ENCODE data around the gene EHBP1.
A peak's percentile ranks its signal among the peaks of the same experiment; 100 is the strongest.

Gene EHBP1

DNA sequence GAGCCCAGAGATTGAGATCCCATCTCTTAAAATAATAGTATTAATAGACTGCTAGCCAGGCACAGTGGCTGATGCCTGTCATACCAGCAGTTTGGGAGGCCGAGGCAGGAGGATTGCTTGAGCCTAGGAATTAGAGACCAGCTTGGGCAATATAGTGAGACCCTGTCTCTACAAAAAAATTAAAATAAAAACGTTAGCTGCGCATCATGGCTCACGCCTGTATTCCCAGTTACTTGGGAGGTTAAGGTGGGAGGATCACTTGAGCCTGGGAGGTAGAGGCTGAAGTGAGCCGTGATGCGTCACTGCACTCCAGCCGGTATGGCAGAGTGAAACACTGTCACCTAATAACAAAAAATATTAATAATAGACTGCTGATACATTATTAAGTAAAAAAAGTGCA is 178.1 kb downstream of the EHBP1 start:
- DNase-seq (ENCODE audit: low read depth in 2 of 2) = no peak

DNA sequence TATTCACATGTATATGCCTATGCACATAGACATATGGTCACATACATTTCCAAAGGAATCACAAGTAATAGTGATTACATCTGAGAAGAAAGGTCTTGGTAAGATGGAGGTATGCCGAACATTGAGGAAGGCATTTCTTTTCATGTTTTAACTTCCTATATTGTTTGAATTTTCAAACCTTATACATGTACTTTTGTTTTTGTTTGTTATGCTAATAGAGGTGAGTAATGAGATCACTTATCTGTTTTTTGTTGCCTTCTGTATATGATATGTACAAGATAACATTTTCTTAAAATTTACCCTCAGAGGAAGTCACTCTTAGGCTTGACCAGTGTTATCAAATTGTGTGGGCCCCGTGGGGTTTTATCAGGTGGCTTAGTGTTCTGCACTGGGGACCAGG is 178.6 kb downstream of the EHBP1 start:
- no peak for DNase-seq (ENCODE audit: low read depth in 2 of 2)

DNA sequence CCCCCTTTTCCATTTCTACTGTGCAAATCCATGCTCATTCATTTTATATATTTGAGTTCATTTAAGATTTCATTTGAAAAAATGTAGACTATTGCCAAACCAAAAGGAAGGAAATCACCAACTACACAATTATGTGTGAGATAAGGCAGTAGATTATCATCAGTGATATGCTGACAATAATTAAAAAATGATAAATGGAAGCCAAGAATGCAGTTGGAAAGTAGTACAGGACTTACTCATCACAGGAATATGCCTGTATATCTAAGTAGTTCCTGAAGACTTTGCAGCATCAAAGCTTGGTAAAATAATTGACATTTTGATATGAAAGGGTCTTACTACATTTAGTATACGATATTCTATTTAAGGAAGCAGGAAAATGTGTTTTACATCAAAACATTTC is 179.0 kb downstream of the EHBP1 start:
- DNase-seq (ENCODE audit: low read depth in 2 of 2) = peak; percentile 14 to 16

DNA sequence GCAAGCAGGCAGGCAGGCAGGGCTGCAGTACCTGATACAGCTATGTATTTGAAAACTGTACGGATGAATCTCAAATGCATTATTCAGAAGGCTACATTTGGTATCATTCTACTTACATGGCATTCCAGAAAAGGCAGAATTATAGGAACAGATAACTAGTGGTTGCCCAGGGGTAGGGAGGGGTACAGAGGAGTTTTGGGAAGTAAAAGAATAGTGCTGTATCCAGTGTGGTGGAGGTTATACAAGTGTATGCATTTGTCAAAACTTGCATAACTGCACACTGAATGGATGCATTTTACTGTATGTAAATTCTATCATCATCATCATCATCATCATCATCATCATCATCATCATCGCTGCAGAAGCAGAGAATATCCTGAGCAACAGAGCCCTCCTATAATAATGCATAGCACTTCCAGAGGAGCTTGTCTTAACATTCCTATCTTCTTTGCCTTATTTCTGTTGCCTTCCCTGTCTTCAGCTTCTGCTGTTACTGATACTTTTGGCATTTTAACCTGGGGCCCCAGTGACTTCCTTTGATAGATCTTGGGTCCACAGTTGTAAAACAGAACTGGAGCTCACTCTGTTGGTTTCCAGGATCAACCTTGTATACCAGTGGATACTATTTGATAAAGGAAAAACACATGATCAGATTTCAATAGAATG is 189.6 kb downstream of the EHBP1 start:
- no peak for DNase-seq (ENCODE audit: low read depth in 2 of 2)

DNA sequence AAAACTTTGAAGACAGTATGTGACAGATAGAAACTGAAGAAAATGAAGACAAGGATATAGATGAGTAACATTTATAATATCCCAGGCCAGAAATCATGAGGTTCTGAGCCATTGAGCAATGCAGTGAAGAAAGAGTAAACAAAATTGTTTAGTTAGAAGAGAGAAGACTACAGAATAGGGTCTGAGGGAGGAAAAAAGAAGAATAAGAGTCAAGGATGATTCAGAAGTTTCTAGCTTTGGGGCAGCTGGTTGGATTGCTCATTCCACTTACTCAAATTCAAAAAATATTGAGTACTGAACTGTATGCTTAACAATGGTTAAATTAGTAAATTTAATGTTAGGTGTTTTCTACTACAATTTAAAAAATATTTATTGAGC is 190.1 kb downstream of the EHBP1 start:
- no peak for DNase-seq (ENCODE audit: low read depth in 2 of 2)

DNA sequence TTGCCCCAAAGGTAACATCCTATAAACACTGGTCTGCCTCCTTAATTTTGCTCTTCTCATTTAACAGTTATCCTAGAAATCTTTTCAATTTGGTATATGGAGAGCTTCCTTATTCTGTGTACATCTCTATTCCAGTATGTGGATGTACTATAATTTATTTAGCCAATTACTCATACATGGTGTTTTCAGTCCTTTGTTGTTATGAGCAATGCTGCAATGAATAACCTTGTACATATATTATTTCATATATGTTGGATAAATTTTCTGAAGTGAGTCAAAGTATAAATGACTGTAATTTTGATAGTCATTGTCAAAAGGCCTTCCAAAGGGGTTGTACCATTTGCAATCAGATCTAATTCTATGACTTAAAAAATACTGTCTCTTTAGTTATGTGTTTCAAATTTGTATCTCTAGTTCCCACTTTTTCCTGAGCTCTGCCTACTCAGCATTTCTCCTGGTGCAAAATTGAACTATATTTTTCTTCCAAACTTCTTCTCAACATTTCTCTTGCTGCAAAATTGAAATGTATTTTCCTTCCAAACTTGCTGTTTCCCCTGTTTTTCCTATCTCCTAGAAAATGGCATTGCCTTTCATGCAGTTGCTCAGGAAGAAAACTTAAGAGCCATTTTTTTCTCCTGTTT is 191.8 kb downstream of the EHBP1 start:
- no peak for DNase-seq (ENCODE audit: low read depth in 2 of 2)

DNA sequence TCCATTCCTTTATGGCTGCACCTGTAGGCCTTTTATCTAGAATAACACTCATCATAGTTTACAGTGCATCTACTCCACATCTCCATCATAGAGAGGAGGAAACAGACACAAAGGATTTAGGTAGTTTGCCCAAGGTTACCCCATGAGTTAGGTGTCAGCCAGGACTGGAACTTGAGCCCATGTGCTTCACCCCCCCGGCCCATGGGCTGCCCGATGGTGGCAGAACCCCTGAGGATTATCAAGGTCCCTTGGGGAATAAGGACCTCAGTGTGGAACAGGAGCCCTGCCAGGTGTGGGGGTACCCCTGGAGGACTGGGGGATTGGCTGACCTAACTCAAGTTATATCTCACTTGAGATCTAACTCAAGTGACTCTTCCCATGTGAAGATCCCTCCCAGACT is 198.8 kb downstream of the EHBP1 start:
- no peak for DNase-seq (ENCODE audit: low read depth in 2 of 2)

DNA sequence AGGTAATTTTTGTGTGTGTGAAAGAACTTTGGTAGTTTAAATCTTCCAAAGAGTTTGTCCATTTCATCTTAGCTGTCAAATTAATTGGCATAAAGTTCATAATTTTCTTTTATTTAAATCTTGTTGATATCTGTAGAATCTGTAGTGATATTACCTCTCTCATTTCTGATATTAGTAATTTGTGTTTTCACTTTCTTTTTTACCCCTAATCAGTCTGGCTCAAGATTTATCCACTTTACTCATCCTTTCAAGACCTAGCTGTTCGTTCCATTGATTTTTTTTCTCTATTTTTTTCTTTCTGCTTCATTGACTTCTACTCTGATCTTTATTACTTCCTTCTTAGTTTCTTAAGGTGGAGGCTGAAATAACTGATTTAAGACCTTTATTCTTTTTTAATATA is 202.6 kb downstream of the EHBP1 start:
- DNase-seq (ENCODE audit: low read depth in 2 of 2) = no peak

DNA sequence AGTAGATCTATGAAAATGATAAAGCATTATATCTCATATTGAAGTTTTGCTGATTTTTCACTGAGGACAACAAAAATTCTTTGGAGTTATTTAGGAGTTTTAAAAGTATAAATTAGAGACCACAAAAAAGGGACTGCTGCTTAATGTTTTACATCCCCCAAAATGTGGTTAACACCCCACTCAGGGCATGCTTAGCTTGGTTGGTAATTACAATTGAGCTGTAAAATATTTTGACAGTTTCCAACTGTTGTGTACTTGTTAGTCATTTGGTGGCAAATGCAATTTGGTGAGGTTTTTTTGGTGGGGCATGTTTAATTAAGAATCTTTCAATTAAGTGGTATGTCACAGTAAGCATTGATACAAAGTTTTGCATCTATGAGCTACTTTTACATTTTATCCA is 207.8 kb downstream of the EHBP1 start:
- no peak for DNase-seq (ENCODE audit: low read depth in 2 of 2)

DNA sequence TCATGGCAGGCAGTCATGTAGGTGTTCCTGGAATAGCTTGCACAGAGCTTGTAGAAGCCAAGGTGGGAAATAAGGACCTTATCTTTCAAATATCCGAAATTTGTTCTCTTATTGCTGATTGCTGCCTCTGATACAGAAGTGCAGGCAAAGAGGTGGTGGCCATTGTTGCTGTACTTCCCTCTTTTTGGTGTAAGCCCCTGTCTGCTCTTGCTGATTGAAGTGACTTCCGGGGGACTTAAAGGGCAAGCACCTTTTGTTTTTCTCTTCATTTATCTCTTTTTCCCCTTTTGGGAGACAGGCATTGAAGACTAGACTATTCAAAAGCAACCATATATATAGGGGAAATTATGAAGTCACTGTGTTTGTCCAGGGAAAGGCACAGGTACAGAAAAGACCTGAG is 213.5 kb downstream of the EHBP1 start:
- no peak for DNase-seq (ENCODE audit: low read depth in 2 of 2)

DNA sequence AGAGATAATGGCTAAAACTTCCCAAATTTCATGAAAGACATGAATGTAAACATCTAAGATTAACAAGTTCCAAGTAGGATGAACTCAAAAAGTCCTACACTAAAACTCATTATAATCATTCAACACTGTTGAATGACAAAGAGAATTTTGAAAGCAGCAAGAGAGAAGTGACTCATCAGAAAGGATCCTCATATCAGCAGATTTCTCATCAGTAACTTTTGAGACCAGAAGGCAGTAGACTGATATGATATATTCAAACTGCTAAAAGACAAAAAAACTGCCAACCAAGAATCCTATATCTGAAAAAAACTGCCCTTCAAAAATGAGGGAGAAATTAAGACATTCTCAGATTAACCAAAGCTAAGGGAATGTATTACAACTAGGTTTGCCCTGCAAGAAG is 214.6 kb downstream of the EHBP1 start:
- no peak for DNase-seq (ENCODE audit: low read depth in 2 of 2)

DNA sequence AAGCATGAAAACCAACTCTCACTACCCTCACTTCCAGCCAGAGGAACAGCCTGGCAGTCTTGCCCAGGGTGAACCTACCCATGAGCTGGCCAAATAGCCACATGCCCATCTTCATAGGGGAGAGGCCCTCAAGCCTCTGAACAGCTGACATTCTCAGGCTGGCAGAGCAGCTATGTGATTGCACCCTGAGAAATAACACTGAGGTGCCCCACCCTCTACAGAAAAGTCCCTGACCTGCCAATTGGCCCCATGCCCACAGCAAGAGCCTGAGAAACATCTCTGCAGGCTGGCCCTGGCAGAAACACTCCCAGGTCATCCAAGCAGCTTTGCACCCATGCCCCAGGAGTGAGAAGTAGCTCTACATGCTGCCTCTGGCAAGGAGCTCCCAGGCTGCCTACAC is 217.7 kb downstream of the EHBP1 start:
- no peak for DNase-seq (ENCODE audit: low read depth in 2 of 2)

DNA sequence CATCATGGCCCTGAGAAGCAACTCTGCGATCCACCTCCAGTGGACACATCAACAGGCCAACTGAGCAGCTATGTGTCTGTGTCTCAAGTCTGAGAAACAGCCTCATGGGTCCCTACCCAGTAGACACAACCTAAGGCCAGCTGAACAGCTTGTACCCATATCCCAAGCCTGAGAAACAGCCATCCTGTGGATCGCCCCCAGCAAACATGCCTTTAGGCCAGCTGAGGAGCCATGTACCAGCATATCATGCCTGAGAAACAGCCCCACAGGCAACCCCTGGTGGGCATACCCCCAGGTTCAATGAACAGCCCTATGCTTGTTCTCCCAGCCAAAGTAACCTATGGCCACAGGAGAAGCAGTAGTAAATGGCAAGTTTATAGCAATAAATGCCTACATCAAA is 218.4 kb downstream of the EHBP1 start:
- no peak for DNase-seq (ENCODE audit: low read depth in 2 of 2)

DNA sequence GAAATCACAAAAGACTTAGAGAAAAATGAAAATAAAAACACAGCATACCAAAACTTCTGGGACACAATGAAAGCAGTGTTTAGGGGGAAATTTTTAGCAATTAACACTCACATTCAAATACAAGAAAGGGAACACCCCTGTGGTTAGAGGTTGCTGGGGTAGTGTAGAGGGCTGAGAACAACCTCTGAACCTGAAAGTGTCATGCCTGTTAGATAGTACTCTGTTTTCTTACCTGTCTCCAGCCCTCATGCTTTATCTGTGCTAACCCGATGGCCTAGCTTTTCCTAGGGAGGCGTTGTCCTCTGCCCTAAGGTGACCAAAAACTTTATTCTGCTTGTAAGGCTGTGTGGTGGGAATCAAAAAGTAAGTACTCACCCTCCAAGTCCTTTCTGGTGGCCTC is 222.5 kb downstream of the EHBP1 start:
- DNase-seq (ENCODE audit: low read depth in 2 of 2) = no peak

DNA sequence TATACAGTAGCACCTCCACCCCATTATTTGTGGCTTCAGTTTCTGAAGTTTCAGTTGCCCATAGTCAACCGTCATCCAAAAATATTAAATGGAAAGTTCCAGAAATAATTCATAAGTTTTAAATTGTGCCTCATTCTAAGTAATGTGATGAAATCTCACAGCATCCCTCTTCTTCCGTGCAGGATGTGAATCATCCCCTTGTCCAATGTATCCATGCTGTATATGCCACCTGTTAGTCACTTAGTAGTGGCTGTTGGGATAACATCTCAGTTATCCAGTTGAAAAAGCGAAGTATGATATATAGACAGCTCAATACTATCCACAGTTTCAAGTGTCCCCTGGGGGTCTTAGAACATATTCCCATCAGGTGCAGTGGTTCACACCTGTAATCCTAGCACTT is 226.0 kb downstream of the EHBP1 start:
- DNase-seq (ENCODE audit: low read depth in 2 of 2) = no peak

DNA sequence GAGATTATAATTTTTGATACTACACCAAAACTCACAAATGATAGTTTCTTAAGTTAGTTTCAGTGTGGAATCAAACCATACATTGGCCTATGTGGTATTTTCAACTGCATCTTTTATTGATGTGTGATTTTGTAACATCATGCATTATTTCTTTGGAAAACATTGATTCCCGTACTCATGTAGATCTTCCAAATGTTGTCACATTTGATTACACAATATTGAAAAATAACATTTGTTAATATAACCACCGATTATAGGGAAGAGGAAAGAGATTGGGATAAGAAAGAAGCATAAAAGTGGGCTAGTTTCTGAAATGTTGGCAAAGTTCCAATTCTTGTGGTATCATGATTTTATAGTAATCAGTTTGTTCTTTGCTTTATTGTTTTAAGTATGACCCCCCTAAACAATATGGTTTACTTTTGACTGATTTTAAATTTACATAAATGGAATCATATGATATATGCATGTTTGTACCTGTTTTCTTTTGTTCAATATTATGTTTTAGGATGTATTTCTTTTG is 227.9 kb downstream of the EHBP1 start:
- no peak for DNase-seq (ENCODE audit: low read depth in 2 of 2)

DNA sequence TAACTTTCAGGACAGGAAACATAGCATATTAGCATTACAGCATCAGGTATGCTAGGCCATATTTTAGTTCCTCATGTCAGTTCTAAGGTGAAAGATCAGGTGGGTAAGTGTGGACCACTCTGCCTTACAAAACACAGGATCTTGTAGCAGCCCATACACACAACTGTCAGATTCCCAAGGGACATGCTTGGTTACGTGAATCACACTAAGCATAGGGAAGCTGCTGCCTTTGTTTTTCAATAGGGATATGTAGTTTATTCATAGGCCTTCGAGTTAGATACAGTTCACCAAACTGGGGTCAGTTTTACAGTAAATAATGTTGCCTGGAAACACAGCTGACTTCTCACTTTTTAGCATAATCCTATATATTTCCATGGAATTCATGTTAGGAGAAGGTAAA is 229.0 kb downstream of the EHBP1 start:
- no peak for DNase-seq (ENCODE audit: low read depth in 2 of 2)

DNA sequence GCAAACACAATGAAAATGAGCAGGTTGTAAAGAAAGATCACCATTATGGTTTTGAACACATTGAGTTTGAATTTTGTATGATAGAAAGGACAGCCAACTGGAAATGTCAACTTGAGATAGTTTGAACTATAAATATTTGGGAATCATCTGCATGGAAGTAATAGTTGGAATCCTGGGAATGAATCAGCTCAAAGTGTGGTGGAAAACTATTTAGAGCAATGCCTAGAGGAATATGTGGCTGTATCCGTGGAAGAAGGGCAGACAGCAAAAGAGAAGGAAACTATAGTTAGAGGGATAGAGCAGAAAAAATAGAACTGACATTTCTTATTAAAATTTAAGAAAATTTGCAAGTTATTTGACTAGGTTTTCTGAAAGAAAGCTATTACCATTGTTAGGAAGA is 232.6 kb downstream of the EHBP1 start:
- DNase-seq (ENCODE audit: low read depth in 2 of 2) = peak; percentile 9 to 10

DNA sequence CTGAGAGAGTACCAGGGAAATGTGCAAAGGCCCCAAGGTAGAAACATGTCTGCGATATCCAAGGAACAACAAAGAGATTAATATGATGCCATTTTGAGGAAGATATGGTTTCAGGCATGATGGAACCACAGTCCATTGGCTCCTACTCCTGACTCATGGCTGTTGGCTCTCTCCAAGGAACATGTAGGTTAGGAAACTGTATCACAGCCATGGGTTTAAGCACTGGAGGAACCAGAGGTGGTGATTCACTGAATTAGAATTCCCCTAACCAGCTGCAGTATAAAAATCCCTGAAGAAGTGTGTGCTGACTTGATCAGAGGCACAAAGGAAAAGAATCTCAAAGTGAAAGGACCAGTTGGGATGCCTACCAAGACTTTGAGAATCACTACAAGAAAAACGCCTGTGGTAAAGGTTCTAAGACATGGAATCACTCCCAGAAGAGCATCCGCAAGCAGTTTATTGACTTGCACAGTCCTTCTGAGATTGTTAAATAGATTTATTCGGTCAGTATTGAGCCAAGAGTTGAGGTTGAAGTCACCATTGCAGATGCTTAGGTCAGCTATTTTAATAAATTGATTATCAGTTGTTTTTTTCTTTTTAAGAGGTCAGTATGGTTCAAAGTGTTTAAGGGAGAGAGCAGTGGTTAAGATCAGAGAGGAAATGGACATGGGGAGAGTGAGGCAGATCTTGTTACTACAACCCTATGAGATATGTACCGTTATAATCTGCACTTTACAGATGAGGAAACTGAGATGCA is 234.4 kb downstream of the EHBP1 start:
- peak; percentile 50 to 51 for DNase-seq (ENCODE audit: low read depth in 2 of 2)

DNA sequence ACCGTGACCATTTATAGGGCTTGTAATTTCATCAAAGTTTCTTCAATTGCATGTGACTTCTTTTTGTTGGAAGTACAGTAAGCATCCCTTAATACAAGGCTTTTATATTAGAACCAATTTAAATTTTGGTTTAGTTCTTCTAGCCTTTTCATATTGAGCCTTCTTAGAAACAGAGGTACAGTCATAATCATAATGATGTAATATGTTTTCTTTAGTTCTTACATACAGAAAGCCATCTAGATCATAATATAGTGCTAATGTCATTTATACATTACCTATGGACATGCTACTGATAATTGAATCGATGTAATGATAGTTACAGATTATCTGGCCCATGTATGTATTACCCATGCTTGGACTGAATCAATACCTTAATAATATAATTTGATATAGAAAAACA is 235.2 kb downstream of the EHBP1 start:
- DNase-seq (ENCODE audit: low read depth in 2 of 2) = no peak

DNA sequence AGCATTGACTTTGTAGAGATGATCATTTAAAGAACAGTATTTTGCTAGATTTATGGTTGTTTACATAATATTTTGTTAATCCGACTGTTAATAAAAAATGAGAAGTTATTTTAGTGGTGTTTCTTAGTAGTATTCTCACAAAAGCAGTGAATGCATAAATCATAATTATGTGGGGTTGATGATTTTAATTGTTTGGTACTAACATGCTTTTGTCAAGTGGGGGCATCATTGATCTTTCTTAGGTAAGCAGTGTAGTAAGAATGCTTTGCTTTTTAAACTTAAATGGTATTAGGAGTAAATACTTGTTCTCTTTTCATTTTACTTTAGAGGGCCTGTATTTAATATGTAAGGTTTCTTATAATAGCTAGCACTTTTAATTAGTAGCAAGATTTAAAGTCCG is 235.9 kb downstream of the EHBP1 start:
- no peak for DNase-seq (ENCODE audit: low read depth in 2 of 2)

DNA sequence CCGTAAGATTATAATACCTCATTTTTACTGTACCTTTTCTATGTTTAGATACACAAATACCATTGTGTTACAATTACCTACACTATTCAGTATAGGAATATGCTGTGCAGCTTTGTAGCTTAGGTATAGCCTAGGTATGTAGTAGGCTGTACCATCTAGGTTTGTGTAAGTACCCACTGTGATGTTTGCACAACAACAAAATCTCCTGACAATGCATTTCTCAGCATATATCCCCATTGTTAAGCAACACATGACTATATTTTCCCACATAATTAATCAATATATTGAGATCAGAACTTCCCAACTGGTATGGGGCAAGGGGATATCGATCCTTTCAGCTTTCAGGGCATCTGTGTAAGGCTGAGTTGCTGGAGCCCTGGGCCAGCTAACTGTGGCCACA is 238.8 kb downstream of the EHBP1 start:
- no peak for DNase-seq (ENCODE audit: low read depth in 2 of 2)

DNA sequence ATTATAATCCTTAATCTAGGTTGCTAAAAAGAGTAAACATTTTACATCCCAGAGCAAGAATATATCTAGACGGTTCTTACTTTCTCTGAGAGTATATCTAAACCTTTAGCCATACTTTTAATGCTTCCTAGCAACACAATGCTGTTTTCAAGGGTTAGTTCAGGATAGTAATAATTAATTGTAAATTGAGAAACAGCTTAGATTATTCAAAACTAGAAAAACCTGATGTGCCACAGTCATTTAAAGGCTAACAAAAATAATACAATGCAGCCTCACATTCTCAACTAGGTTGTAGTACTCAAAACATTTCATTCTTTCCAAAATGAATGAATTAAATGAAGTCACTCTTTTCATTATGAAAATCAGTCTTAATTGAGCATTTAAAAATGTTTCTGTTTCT is 241.9 kb downstream of the EHBP1 start:
- DNase-seq (ENCODE audit: low read depth in 2 of 2) = no peak

Data from fibroblast of skin of left biceps (primary cell).